GM20000 (cell line): ENCODE data around the gene TEF.

Source experiments
- DNase-seq: peaks from one replicate; pipeline ENCODE4 v3.0.0; 2012; ENCODE audit warnings: low spot score
- CTCF ChIP-seq: IDR thresholded peaks from 2 replicates; pipeline ENCODE4 v1.5.1; 2012; ENCODE audit warnings: mild to moderate bottlenecking, control low read depth; ENCODE audit errors: extremely low read depth, missing control alignments

The TEF gene

GRCh38 chr22:41345807-41346335, 35.9 kb upstream of the TEF start:
- no peak for DNase-seq
- no peak for TF ChIP-seq CTCF

GRCh38 chr22:41347066-41347859, 34.5 kb upstream of the TEF start:
- no peak for DNase-seq
- no peak for TF ChIP-seq CTCF

GRCh38 chr22:41348964-41349484, 32.7 kb upstream of the TEF start:
- no peak for DNase-seq
- no peak for TF ChIP-seq CTCF

- no peak for TF ChIP-seq CTCF
- DNase-seq = no peak
These were observed 31.7 kb upstream of the TEF start for GRCh38 chr22:41350087-41350486.

GRCh38 chr22:41351011-41351410, 30.7 kb upstream of the TEF start:
- DNase-seq = no peak
- no peak for TF ChIP-seq CTCF

GRCh38 chr22:41352058-41352457, 29.7 kb upstream of the TEF start:
- no peak for DNase-seq
- TF ChIP-seq CTCF = no peak

- TF ChIP-seq CTCF = no peak
- no peak for DNase-seq
These were observed 27.7 kb upstream of the TEF start for GRCh38 chr22:41353862-41354575.
